ENCODE data around the gene DNAI4. TPM values are rescaled to one million over a fixed set of nuclear protein-coding genes. Genes with fewer than 3 reads are reported as not detected.

Gene DNAI4
- total and polyA plus RNA-seq, 11 donors: 0.72 to 18.9 (median 8.8) TPM

DNA sequence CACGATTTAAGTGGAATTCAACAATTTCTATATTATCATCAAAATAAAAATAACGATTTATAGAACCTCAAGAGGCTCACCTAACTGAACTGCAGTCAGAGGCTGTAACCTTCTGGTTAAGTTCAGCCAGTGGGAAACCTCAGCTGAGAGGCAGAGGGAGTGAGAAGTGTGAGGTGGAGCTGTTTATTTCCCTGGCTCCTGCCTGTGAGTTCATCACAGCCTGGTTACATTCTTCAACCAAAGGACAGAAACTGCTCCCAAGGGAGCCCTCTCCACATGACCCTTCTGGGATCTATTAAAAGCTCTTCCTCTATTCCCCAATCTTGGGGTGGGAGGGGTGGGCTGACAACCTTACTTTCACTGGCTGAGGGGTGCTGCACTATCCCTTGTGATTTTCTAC is 150.2 kb downstream of the DNAI4 start:
- DNase-seq (no peak), ATAC-seq (no peak)
- intact Hi-C loops (cut with DNase I): loop anchor here in 1 of 10 donors (5.0 kb wide), 1 partner anchor 728 kb away; no protein-coding TSS in a partner anchor
- TF ChIP-seq, protein P1, sequence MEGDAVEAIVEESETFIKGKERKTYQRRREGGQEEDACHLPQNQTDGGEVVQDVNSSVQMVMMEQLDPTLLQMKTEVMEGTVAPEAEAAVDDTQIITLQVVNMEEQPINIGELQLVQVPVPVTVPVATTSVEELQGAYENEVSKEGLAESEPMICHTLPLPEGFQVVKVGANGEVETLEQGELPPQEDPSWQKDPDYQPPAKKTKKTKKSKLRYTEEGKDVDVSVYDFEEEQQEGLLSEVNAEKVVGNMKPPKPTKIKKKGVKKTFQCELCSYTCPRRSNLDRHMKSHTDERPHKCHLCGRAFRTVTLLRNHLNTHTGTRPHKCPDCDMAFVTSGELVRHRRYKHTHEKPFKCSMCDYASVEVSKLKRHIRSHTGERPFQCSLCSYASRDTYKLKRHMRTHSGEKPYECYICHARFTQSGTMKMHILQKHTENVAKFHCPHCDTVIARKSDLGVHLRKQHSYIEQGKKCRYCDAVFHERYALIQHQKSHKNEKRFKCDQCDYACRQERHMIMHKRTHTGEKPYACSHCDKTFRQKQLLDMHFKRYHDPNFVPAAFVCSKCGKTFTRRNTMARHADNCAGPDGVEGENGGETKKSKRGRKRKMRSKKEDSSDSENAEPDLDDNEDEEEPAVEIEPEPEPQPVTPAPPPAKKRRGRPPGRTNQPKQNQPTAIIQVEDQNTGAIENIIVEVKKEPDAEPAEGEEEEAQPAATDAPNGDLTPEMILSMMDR (IDR thresholded peaks at IDR 0.05): no peak
- no peak for TF ChIP-seq POLR2A (IDR thresholded peaks at IDR 0.05)
- Histone ChIP-seq H3K27ac (no peak overlapping the region), H3K36me3 (peaks cover 0 to 5% (median 0%) of the 10 kb centered on the region in 9 donors), H3K9me3 (no peaks in the 10 kb centered on the region), H3K27me3 (no peaks in the 10 kb centered on the region), H3K4me3 (no peak overlapping the region), H3K4me1 (no peaks in the 10 kb centered on the region)
- 69 to 73% (median 72%) methylated on average over 2 of the region's 2 CpGs for WGBS, 4 donors

DNA sequence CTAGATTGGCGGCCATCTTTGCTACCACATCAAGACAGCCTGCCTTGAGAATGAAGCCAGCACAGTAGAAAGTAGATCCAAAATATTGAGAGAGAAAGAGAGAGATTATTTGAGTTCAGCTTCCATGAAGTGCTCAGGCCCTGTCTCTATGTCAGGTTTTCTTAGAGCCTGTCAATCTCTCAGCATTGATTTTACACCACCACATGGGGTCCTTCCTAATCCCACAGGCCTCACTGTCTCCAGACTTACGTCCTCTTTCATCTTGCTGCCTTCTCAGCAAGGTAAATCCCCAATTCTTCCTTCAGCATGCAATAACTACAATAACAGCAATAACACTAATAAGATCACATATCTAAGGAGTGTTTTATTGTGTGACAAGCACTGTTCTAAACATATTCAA is 151.4 kb downstream of the DNAI4 start:
- Histone ChIP-seq H3K36me3 (peaks cover 0 to 3% (median 0%) of the 10 kb centered on the region in 9 donors), H3K27ac (no peak overlapping the region), H3K27me3 (no peaks in the 10 kb centered on the region), H3K9me3 (no peaks in the 10 kb centered on the region), H3K4me1 (no peaks in the 10 kb centered on the region), H3K4me3 (no peak overlapping the region)
- ATAC-seq (no peak), DNase-seq (no peak)
- TF ChIP-seq, protein P1 (IDR thresholded peaks at IDR 0.05): no peak
- no peak for TF ChIP-seq POLR2A (IDR thresholded peaks at IDR 0.05)
- intact Hi-C loops (cut with DNase I): loop anchor here in 1 of 10 donors (5.0 kb wide), 1 partner anchor 729 kb away; no protein-coding TSS in a partner anchor
- WGBS, 4 donors: 96 to 98% (median 97%) methylated on average over 2 of the region's 2 CpGs

GRCh38 chr1:66770694-66771093 is 154.0 kb downstream of the DNAI4 start:
- Histone ChIP-seq H3K4me3 (no peak overlapping the region), H3K9me3 (no peaks in the 10 kb centered on the region), H3K27ac (no peak overlapping the region), H3K27me3 (no peaks in the 10 kb centered on the region), H3K36me3 (no peaks in the 10 kb centered on the region), H3K4me1 (no peaks in the 10 kb centered on the region)
- ATAC-seq (no peak), DNase-seq (no peak)
- WGBS, 4 donors: 87 to 93% (median 92%) methylated on average over 4 of the region's 4 CpGs
- intact Hi-C loops (cut with DNase I): loop anchor here in 1 of 10 donors (5.0 kb wide), 1 partner anchor 732 kb away; no protein-coding TSS in a partner anchor
- TF ChIP-seq POLR2A (IDR thresholded peaks at IDR 0.05): no peak
- TF ChIP-seq, protein P1 (IDR thresholded peaks at IDR 0.05): no peak

- 95 to 100% (median 97%) methylated on average over 2 of the region's 2 CpGs for WGBS, 4 donors
- peaks cover 0 to under 1% (median 0%) of the 10 kb centered on the region in 12 donors for H3K4me1 ChIP-seq
- ATAC-seq: no peak
- no peak for TF ChIP-seq POLR2A (IDR thresholded peaks at IDR 0.05)
- TF ChIP-seq, protein P1 (IDR thresholded peaks at IDR 0.05): no peak
- intact Hi-C loops (cut with DNase I): loop anchor here in 1 of 10 donors (5.0 kb wide), 1 partner anchor 732 kb away; no protein-coding TSS in a partner anchor
- no peaks in the 10 kb centered on the region for H3K27me3 ChIP-seq
- no peak overlapping the region for H3K27ac ChIP-seq
- no peak for DNase-seq
- H3K36me3 ChIP-seq: no peaks in the 10 kb centered on the region
- H3K4me3 ChIP-seq: no peak overlapping the region
- H3K9me3 ChIP-seq: no peaks in the 10 kb centered on the region
These were observed 154.4 kb downstream of the DNAI4 start for GRCh38 chr1:66770240-66770639.
